ENCODE measurements around the gene HIGD2A. TPM values are rescaled to one million over a fixed set of nuclear protein-coding genes. Genes with fewer than 3 reads are reported as not detected.

Gene HIGD2A
- total and polyA plus RNA-seq, 2 of the 13 experiments (the other 11 are each of a cell fraction or from before 2014, with no cell fraction given): 89.2 to 146 TPM

DNA sequence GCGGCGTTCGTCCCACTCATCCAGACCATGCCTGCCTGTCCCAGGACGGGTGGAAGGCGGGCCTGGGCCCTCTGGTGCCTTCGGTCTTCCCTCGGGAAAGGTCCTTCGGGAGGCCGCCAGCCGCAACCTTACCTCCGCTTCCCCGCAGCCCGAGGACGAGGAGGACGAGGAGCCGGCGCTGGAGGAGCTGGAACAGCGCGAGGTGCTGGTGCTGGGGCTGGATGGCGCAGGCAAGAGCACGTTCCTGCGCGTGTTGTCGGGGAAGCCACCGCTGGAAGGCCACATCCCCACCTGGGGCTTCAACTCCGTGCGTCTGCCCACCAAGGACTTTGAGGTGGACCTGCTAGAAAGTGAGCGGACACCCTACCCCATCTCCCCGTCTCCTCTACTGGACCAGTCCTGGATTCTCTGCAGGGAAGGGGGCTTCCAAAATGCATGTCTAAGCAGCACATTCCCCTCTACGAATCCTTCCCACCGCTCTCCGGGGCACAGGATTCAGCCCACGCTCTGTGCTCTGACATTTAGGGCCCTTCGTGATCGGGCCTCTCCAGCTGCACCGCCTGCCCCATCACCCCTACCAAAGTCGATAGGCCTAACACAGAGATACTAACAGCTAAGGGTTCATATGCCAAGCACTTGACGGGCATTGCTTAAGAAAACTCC, 22.2 kb upstream of the HIGD2A start (continued):
- no peak for TF ChIP-seq ZNF761 (CRISPR knock-in tag; conservative IDR thresholded peaks at IDR 0.05)

DNA sequence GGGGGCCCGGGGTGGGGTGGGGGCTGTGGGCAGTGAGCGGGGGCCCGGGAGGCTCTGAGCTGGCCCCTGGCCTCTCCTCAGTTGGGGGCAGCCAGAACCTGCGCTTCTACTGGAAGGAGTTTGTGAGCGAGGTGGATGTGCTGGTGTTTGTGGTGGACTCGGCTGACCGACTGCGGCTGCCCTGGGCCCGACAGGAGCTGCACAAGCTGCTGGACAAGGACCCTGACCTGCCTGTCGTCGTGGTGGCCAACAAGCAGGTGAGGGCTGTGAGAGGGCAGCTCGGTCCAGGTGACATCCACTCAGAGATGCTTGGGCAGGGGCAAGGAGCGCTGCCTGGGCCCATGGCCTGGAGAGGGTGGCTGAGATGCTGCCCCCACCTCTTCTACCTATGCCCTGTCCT, 19.8 kb upstream of the HIGD2A start:
- CTCF ChIA-PET (ENCODE audit: low intra/inter-chr PET ratio, low total read pairs): no interaction called here
- Histone ChIP-seq H3K36me3 (replicated peaks in 1 of 2; ENCODE audit: control insufficient read depth in 1 of 2, insufficient read depth in 2 of 2, low read length in 2 of 2) (no peaks in the 10 kb centered on the region), H3K4me3 (replicated peaks in 1 of 3; ENCODE audit: insufficient read depth in 1 of 3, low read depth in 2 of 3, low read length in 3 of 3) (no peak overlapping the region), H3K9ac (ENCODE audit: insufficient read depth, low read depth, low read length) (no peak overlapping the region), H3K4me2 (ENCODE audit: low read depth, low read length) (peak overlapping the region; percentile 23; the same call in 1 of the 2 replicates), H3K27me3 (ENCODE audit: control insufficient read depth in 1 of 2, insufficient read depth in 2 of 2, low read length in 2 of 2) (peaks cover 3 to 6% of the 10 kb centered on the region in 2 experiments; a peak in 4 of 5 replicates), H3K4me1 (ENCODE audit: insufficient read depth, low read length) (peaks cover 62% of the 10 kb centered on the region), H2AFZ (ENCODE audit: low read length) (no peak overlapping the region), H3K27ac (ENCODE audit: extremely low read length, insufficient read depth, low read length) (no peak overlapping the region), H4K20me1 (ENCODE audit: insufficient read depth, low read length) (no peaks in the 10 kb centered on the region), H3K79me2 (ENCODE audit: insufficient read depth, low read length) (no peaks in the 10 kb centered on the region), H3K9me3 (ENCODE audit: low read length) (no peaks in the 10 kb centered on the region)
- TF ChIP-seq KMT2B (CRISPR knock-in tag; IDR thresholded peaks at IDR 0.05) (no peak), HNF4A (CRISPR knock-in tag; IDR thresholded peaks at IDR 0.05) (no peak), ZNF670 (CRISPR knock-in tag; IDR thresholded peaks at IDR 0.05; ENCODE audit: borderline replicate concordance) (no peak), ZNF431 (CRISPR knock-in tag; IDR thresholded peaks at IDR 0.05; ENCODE audit: borderline replicate concordance, low read depth) (no peak), ELF4 (CRISPR knock-in tag; IDR thresholded peaks at IDR 0.05; ENCODE audit: borderline replicate concordance) (no peak), MYC (CRISPR knock-in tag; IDR thresholded peaks at IDR 0.05; ENCODE audit: borderline replicate concordance) (no peak), SP1 (IDR thresholded peaks at IDR 0.05) (no peak), SP1 (CRISPR knock-in tag; IDR thresholded peaks at IDR 0.05) (no peak), HOXA3 (CRISPR knock-in tag; IDR thresholded peaks at IDR 0.05) (no peak)
- TF ChIP-seq, protein P1, sequence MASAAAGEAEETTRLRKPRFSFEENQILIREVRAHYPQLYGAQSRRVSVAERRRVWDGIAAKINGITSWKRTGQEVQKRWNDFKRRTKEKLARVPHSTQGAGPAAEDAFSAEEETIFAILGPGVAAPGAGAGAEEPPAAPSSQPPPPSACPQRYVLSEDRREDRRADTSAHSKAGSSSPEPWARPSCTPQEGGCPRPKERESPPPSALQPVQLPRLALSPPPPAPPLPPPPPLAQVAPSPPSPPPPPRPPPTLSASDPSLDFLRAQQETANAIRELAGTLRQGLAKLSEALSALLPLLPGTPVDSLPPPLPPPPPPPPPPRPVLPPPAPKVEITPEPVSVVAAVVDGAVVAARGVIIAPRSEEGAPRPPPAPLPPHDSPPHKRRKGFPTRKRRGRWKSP (CRISPR knock-in tag; IDR thresholded peaks at IDR 0.05): no peak
- TF ChIP-seq, protein P2, sequence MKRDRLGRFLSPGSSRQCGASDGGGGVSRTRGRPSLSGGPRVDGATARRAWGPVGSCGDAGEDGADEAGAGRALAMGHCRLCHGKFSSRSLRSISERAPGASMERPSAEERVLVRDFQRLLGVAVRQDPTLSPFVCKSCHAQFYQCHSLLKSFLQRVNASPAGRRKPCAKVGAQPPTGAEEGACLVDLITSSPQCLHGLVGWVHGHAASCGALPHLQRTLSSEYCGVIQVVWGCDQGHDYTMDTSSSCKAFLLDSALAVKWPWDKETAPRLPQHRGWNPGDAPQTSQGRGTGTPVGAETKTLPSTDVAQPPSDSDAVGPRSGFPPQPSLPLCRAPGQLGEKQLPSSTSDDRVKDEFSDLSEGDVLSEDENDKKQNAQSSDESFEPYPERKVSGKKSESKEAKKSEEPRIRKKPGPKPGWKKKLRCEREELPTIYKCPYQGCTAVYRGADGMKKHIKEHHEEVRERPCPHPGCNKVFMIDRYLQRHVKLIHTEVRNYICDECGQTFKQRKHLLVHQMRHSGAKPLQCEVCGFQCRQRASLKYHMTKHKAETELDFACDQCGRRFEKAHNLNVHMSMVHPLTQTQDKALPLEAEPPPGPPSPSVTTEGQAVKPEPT (CRISPR knock-in tag; IDR thresholded peaks at IDR 0.05; ENCODE audit: low read depth): no peak
- DNase-seq (ENCODE audit: low spot score) (no peak), ATAC-seq (no peak), FAIRE-seq (no peak)
- WGBS (ENCODE audit: low lambda C conversion rate): 49% methylated on average over 5 of the region's 13 CpGs
- intact Hi-C loops (cut with micrococcal nuclease; ENCODE audit: unreplicated experiment): no loop called here
- POLR2A ChIA-PET: no interaction called here
- in situ Hi-C loops (cut with HindIII; ENCODE audit: extremely low pct_ligation_motif_present, low pct_unique_long_range_greater_than_20kb): no loop called here
- BruUV-seq (replicated peaks): no TSS peak

All from HepG2 (cell line).